Measurements from ENCODE around the gene HMCES. TPM values are rescaled to one million over a fixed set of nuclear protein-coding genes. Genes with fewer than 3 reads are reported as not detected.

HMCES gene
- total and polyA plus RNA-seq, 2 of the 13 experiments (the other 11 are each of a cell fraction or from before 2014, with no cell fraction given): 16.1 to 37.5 TPM

- TF ChIP-seq ZNF281 (CRISPR knock-in tag; IDR thresholded peaks at IDR 0.05; ENCODE audit: borderline replicate concordance) (peak; percentile 84; the same call in 1 of the 2 replicates), ZNF850 (CRISPR knock-in tag; conservative IDR thresholded peaks at IDR 0.05) (no peak), PAXIP1 (CRISPR knock-in tag; conservative IDR thresholded peaks at IDR 0.05) (peak; percentile 83), ZNF687 (CRISPR knock-in tag; IDR thresholded peaks at IDR 0.05) (peak; percentile 46; the same call in 1 of the 2 replicates), NR2F6 (IDR thresholded peaks at IDR 0.05) (peak; percentile 49), NR2F6 (CRISPR knock-in tag; IDR thresholded peaks at IDR 0.05) (peak; percentile 64; the same call in 1 of the 2 replicates), ETV5 (CRISPR knock-in tag; IDR thresholded peaks at IDR 0.05; ENCODE audit: borderline replicate concordance) (peak; percentile 38; the same call in 1 of the 2 replicates), HMGXB4 (CRISPR knock-in tag; IDR thresholded peaks at IDR 0.05; ENCODE audit: borderline replicate concordance in 1 of 2, low read depth in 1 of 2) (no peak), HNF4A (CRISPR knock-in tag; IDR thresholded peaks at IDR 0.05) (peak; percentile 54), BCL3 (CRISPR knock-in tag; IDR thresholded peaks at IDR 0.05) (no peak)
These were observed 62.9 kb downstream of the HMCES start (continued) for GRCh38 chr3:129341331-129342141.
